ENCODE results near the gene PDE11A. TPM values are rescaled to one million over a fixed set of nuclear protein-coding genes. Genes with fewer than 3 reads are reported as not detected.

Gene PDE11A
- total and polyA plus RNA-seq, 4 donors, result 0.03 to 1.2 (median 0.58) TPM

DNA sequence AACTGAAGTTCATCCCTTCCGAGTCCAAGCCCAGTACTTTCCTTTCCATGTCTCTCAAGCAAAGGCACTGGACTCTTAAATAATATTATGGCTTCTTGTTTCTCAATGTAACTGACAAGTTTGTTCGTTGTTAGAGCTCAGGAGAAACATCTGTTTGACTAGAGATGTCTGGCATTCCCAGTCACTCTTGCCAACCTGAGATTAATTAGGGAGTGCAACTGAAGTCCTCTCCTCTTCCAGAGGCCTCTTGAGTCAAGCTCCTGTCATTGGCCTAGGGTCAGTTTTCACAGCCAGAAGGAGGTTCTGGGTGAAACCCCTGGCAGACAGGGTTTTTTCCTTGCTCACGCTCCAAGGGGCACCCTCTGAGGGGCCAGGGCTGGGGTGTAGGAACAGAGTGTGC lies 483.9 kb downstream of the PDE11A start:
- intact Hi-C loops (cut with DNase I), result no loop called here
- H3K9me3 ChIP-seq (ENCODE audit: control insufficient read depth, low read length), result no peaks in the 10 kb centered on the region
- H3K4me1 ChIP-seq (ENCODE audit: control insufficient read depth in 1 of 2, insufficient read depth in 2 of 2, low read length in 2 of 2), result no peaks in the 10 kb centered on the region
- DNase-seq (no peak), ATAC-seq (ENCODE audit: low FRiP score) (no peak)
- H3K4me3 ChIP-seq (ENCODE audit: low read length in 2 of 2), result no peak overlapping the region
- no peaks in the 10 kb centered on the region for H3K36me3 ChIP-seq (ENCODE audit: control insufficient read depth in 1 of 2, insufficient read depth in 2 of 2, low read length in 1 of 2)
- no peak overlapping the region for H3K27ac ChIP-seq (ENCODE audit: low read depth in 1 of 2, low read length in 2 of 2)
- 82 to 87% methylated on average over 3 of the region's 3 CpGs for WGBS, 2 donors
- H3K27me3 ChIP-seq (ENCODE audit: control insufficient read depth in 1 of 2, insufficient read depth in 2 of 2, low read length in 1 of 2), result no peaks in the 10 kb centered on the region

DNA sequence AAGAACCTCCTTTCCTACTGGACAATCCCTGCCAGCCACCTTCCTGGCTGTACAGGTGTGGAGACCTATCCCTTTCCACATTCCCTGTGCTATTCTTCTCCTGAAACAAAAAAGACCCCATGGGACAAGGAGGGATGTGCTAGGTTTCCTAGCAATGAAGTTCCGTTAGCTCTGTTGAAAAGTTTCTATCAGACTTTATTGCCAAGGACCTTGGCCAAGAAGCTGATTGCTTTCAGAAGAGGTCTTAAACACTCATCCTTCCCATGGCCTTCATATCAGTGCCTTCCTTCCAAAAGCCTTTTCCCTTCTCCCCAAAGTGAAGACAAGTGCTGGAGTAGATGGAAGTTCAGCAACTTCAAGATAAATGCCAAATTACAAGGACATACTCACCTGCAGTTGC lies 485.2 kb downstream of the PDE11A start:
- Histone ChIP-seq H3K36me3 (ENCODE audit: control insufficient read depth in 1 of 2, insufficient read depth in 2 of 2, low read length in 1 of 2) (no peaks in the 10 kb centered on the region), H3K9me3 (ENCODE audit: control insufficient read depth, low read length) (no peaks in the 10 kb centered on the region), H3K27ac (ENCODE audit: low read depth in 1 of 2, low read length in 2 of 2) (no peak overlapping the region), H3K4me3 (ENCODE audit: low read length in 2 of 2) (no peak overlapping the region), H3K4me1 (ENCODE audit: control insufficient read depth in 1 of 2, insufficient read depth in 2 of 2, low read length in 2 of 2) (no peaks in the 10 kb centered on the region), H3K27me3 (ENCODE audit: control insufficient read depth in 1 of 2, insufficient read depth in 2 of 2, low read length in 1 of 2) (no peaks in the 10 kb centered on the region)
- intact Hi-C loops (cut with DNase I), result no loop called here
- ATAC-seq (ENCODE audit: low FRiP score), result no peak
- WGBS, 2 donors, result 85 to 89% methylated on average over 1 of the region's 1 CpG
- no peak for DNase-seq

DNA sequence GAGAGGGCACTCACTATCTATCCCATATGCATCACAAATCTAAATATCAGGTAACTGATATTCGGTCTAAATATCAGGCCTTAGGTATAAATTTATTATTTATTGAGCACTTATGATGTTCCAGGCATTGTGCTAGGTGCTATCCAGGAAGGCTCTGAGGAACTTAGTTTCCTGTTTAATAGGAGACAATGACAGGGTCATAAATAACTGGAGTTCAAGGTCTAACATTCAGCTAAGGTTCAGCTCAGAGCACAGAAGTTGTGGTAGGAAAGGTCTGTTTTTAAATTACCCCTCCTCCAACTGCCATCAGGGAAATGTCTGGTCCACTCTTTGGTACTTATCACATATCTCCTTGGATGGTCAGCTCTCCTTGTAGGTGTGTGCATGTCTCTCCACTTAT lies 486.4 kb downstream of the PDE11A start:
- H3K27me3 ChIP-seq (ENCODE audit: control insufficient read depth in 1 of 2, insufficient read depth in 2 of 2, low read length in 1 of 2), result no peaks in the 10 kb centered on the region
- H3K4me3 ChIP-seq (ENCODE audit: low read length in 2 of 2), result no peak overlapping the region
- H3K4me1 ChIP-seq (ENCODE audit: control insufficient read depth in 1 of 2, insufficient read depth in 2 of 2, low read length in 2 of 2), result no peaks in the 10 kb centered on the region
- no peak for ATAC-seq (ENCODE audit: low FRiP score)
- H3K36me3 ChIP-seq (ENCODE audit: control insufficient read depth in 1 of 2, insufficient read depth in 2 of 2, low read length in 1 of 2), result no peaks in the 10 kb centered on the region
- H3K9me3 ChIP-seq (ENCODE audit: control insufficient read depth, low read length), result no peaks in the 10 kb centered on the region
- H3K27ac ChIP-seq (ENCODE audit: low read depth in 1 of 2, low read length in 2 of 2), result no peak overlapping the region
- intact Hi-C loops (cut with DNase I), result no loop called here
- no peak for DNase-seq
- WGBS, 2 donors, result 90 to 94% methylated on average over 1 of the region's 1 CpG

DNA sequence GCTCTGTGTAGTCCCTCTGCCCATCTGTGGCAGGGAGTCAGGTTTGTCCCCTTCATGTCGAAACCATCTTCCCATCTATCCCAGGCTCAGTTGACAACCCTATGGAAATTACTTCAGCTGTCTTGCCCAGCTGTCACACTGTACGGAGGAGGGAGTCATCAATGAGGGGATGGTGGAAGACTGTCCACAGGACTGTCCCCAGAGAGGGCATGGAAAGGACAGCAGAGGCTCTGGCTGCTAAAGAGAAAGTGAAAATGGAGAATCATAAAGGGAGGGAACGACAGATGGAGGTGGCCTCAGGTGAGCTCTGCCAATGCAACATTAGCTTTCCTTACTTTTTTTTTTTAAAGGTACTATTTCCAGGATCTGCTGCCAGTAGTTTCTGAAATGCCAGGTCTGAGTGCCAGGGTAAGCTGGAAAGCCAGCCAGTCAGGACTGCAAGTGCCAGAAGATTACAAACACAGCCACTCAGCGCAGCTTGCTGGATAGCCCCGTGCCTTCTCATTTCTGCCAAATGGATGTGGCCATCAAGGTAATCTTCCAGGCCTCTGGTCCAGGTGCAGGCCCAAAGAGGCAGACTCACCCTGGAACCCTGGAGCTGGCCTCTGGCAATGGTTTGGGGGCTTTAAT lies 487.2 kb downstream of the PDE11A start:
- ATAC-seq (ENCODE audit: low FRiP score) (no peak), DNase-seq (no peak)
- no peaks in the 10 kb centered on the region for H3K9me3 ChIP-seq (ENCODE audit: control insufficient read depth, low read length)
- H3K4me1 ChIP-seq (ENCODE audit: control insufficient read depth in 1 of 2, insufficient read depth in 2 of 2, low read length in 2 of 2), result no peaks in the 10 kb centered on the region
- H3K36me3 ChIP-seq (ENCODE audit: control insufficient read depth in 1 of 2, insufficient read depth in 2 of 2, low read length in 1 of 2), result no peaks in the 10 kb centered on the region
- H3K27me3 ChIP-seq (ENCODE audit: control insufficient read depth in 1 of 2, insufficient read depth in 2 of 2, low read length in 1 of 2), result no peaks in the 10 kb centered on the region
- intact Hi-C loops (cut with DNase I), result no loop called here
- WGBS, 2 donors, result 15 to 25% methylated on average over 5 of the region's 5 CpGs
- no peak overlapping the region for H3K4me3 ChIP-seq (ENCODE audit: low read length in 2 of 2)
- H3K27ac ChIP-seq (ENCODE audit: low read depth in 1 of 2, low read length in 2 of 2), result no peak overlapping the region

DNA sequence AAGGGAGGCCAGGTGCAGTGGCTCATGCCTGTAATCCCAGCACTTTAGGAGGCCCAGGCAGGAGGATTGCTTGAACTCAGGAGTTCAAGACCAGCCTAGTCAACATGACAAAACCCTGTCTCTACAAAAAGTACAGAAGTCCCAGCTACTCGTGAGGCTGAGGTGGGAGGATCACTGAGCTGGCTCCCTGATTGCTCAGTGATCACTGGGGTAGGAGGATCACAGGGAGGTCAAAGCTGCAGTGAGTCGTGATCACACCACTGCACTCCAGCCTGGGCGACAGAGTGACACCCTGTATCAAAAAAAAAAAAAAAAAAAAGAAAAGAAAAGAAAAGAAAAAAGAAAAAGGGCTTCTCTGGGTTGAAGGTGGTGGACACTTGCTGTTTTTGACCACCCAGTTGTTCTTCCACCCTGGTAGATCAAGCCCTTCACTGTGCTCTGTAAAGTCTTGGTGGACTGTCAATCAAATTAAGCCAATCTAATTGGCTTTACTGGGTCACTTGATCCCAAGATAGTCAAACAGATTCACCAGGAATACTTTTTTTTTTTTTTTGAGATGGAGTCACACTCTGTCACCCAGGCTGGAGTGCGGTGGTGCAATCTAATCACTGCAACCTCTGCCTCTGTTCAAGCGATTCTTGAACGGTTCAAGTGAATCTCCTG lies 488.4 kb downstream of the PDE11A start:
- no peak for ATAC-seq (ENCODE audit: low FRiP score)
- WGBS, 2 donors, result 95% methylated on average over 6 of the region's 6 CpGs
- DNase-seq, result no peak
- H3K4me3 ChIP-seq (ENCODE audit: low read length in 2 of 2), result no peak overlapping the region
- no peaks in the 10 kb centered on the region for H3K27me3 ChIP-seq (ENCODE audit: control insufficient read depth in 1 of 2, insufficient read depth in 2 of 2, low read length in 1 of 2)
- no peak overlapping the region for H3K27ac ChIP-seq (ENCODE audit: low read depth in 1 of 2, low read length in 2 of 2)
- H3K9me3 ChIP-seq (ENCODE audit: control insufficient read depth, low read length), result no peaks in the 10 kb centered on the region
- no peaks in the 10 kb centered on the region for H3K4me1 ChIP-seq (ENCODE audit: control insufficient read depth in 1 of 2, insufficient read depth in 2 of 2, low read length in 2 of 2)
- intact Hi-C loops (cut with DNase I), result no loop called here
- no peaks in the 10 kb centered on the region for H3K36me3 ChIP-seq (ENCODE audit: control insufficient read depth in 1 of 2, insufficient read depth in 2 of 2, low read length in 1 of 2)

DNA sequence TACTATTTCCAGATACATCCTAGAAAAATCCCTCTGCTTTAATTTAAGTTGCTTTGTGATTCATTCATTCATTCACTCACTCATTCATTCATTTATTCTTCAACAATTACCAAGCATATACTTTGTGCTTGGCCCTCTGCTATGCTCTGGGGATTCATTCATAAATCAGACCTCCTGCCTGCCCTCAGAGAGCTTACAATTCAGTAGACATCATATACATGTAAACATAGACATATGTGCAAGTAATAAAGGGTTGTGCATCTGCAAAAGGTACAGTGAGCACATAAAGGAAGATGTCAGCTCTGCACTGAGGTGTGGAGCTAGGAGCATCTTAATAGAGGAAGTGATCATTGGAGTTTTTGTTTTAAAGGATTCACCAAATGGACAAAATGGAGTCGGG lies 490.6 kb downstream of the PDE11A start:
- intact Hi-C loops (cut with DNase I), result no loop called here
- H3K36me3 ChIP-seq (ENCODE audit: control insufficient read depth in 1 of 2, insufficient read depth in 2 of 2, low read length in 1 of 2), result no peaks in the 10 kb centered on the region
- no peaks in the 10 kb centered on the region for H3K4me1 ChIP-seq (ENCODE audit: control insufficient read depth in 1 of 2, insufficient read depth in 2 of 2, low read length in 2 of 2)
- ATAC-seq (ENCODE audit: low FRiP score) (no peak), DNase-seq (no peak)
- H3K27me3 ChIP-seq (ENCODE audit: control insufficient read depth in 1 of 2, insufficient read depth in 2 of 2, low read length in 1 of 2), result no peaks in the 10 kb centered on the region
- 96 to 98% methylated on average over 1 of the region's 1 CpG for WGBS, 2 donors
- H3K4me3 ChIP-seq (ENCODE audit: low read length in 2 of 2), result no peak overlapping the region
- H3K27ac ChIP-seq (ENCODE audit: low read depth in 1 of 2, low read length in 2 of 2), result no peak overlapping the region
- no peaks in the 10 kb centered on the region for H3K9me3 ChIP-seq (ENCODE audit: control insufficient read depth, low read length)

DNA sequence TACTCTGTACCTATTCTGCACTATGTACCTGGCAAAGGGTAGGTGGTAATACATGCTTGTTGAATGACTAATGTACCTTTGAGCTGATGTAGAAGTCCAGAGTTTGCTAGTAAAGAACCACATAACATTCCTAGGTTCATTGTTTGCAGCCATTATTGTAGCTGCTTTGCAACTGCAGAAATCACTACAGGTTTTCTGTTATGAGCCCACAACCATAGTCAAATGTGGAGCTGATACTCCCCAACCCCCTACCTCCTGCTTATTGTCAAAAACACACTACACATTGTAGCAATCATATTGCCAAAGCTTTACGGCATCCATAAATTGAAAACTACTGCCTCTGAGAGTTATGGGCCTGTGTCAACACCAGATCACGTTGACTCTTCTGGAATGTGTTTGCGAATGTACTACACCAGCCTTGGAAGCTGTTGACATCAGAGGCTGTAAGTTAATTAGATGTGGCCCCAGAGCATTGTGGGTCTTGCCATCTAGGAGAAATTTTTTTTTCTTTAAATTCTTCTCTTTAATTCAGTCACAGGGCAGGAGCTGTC lies 493.0 kb downstream of the PDE11A start:
- ATAC-seq (ENCODE audit: low FRiP score) (no peak), DNase-seq (no peak)
- Histone ChIP-seq H3K4me3 (ENCODE audit: low read length in 2 of 2) (no peak overlapping the region), H3K9me3 (ENCODE audit: control insufficient read depth, low read length) (no peaks in the 10 kb centered on the region), H3K4me1 (ENCODE audit: control insufficient read depth in 1 of 2, insufficient read depth in 2 of 2, low read length in 2 of 2) (no peaks in the 10 kb centered on the region), H3K36me3 (ENCODE audit: control insufficient read depth in 1 of 2, insufficient read depth in 2 of 2, low read length in 1 of 2) (no peaks in the 10 kb centered on the region), H3K27me3 (ENCODE audit: control insufficient read depth in 1 of 2, insufficient read depth in 2 of 2, low read length in 1 of 2) (no peaks in the 10 kb centered on the region), H3K27ac (ENCODE audit: low read depth in 1 of 2, low read length in 2 of 2) (no peak overlapping the region)
- 63 to 72% methylated on average over 3 of the region's 3 CpGs for WGBS, 2 donors
- intact Hi-C loops (cut with DNase I), result no loop called here

DNA sequence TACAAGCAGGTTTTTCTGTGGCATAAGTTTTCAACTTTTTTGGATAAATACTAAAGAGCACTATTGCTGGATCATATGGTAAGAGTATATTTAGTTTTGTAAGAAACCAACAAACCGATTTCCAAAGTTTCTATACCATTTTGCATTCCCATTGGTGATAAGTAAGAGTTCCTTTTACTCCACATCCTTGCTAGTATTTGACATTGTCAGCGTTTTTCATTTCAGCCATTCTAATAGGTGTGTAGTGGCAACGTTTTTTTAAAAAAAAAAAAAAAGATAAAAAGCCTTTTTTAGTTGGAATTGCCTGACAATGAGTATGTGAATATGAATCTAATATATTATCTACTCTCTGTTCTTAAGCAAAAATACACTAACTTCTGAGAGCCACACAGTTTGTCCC lies 494.1 kb downstream of the PDE11A start:
- no peak for DNase-seq
- ATAC-seq (ENCODE audit: low FRiP score), result no peak
- 74 to 79% methylated on average over 3 of the region's 3 CpGs for WGBS, 2 donors
- H3K9me3 ChIP-seq (ENCODE audit: control insufficient read depth, low read length), result no peaks in the 10 kb centered on the region
- no peaks in the 10 kb centered on the region for H3K4me1 ChIP-seq (ENCODE audit: control insufficient read depth in 1 of 2, insufficient read depth in 2 of 2, low read length in 2 of 2)
- no peak overlapping the region for H3K4me3 ChIP-seq (ENCODE audit: low read length in 2 of 2)
- no peak overlapping the region for H3K27ac ChIP-seq (ENCODE audit: low read depth in 1 of 2, low read length in 2 of 2)
- no peaks in the 10 kb centered on the region for H3K36me3 ChIP-seq (ENCODE audit: control insufficient read depth in 1 of 2, insufficient read depth in 2 of 2, low read length in 1 of 2)
- intact Hi-C loops (cut with DNase I), result no loop called here
- H3K27me3 ChIP-seq (ENCODE audit: control insufficient read depth in 1 of 2, insufficient read depth in 2 of 2, low read length in 1 of 2), result no peaks in the 10 kb centered on the region

DNA sequence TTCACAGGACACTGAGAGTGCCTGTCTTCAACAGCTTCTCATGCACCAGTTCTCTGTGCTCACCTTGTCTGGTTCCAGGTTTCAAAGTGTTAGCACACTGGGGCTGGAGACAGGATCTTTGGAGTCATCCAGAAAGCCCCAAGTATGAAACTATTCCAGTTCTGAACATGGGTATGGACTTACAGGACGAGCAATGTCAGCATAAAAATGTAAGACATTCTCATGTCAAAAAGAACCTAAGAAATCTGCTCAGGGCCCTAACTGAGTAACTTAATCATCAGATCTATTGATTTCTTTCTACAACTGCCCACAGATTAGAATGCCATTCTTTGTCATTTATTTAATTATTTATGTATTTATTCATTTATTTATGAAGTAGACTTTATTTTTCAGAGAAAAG lies 495.5 kb downstream of the PDE11A start:
- 82 to 84% methylated on average over 1 of the region's 1 CpG for WGBS, 2 donors
- no peaks in the 10 kb centered on the region for H3K27me3 ChIP-seq (ENCODE audit: control insufficient read depth in 1 of 2, insufficient read depth in 2 of 2, low read length in 1 of 2)
- H3K4me3 ChIP-seq (ENCODE audit: low read length in 2 of 2), result no peak overlapping the region
- ATAC-seq (ENCODE audit: low FRiP score) (no peak), DNase-seq (no peak)
- no peak overlapping the region for H3K27ac ChIP-seq (ENCODE audit: low read depth in 1 of 2, low read length in 2 of 2)
- intact Hi-C loops (cut with DNase I), result no loop called here
- H3K9me3 ChIP-seq (ENCODE audit: control insufficient read depth, low read length), result no peaks in the 10 kb centered on the region
- no peaks in the 10 kb centered on the region for H3K4me1 ChIP-seq (ENCODE audit: control insufficient read depth in 1 of 2, insufficient read depth in 2 of 2, low read length in 2 of 2)
- H3K36me3 ChIP-seq (ENCODE audit: control insufficient read depth in 1 of 2, insufficient read depth in 2 of 2, low read length in 1 of 2), result no peaks in the 10 kb centered on the region
